Measurements from ENCODE around the gene STK35. TPM values are rescaled to one million over a fixed set of nuclear protein-coding genes. Genes with fewer than 3 reads are reported as not detected.

Gene STK35
- polyA plus RNA-seq (ENCODE audit: insufficient read length in 3 of 3), result 10 to 100 TPM; 17.5 to 19.8 (median 19.3) TPM
- long read RNA-seq, donor 1, full-length matches to known transcripts, result 1 of 1 reads
- long read RNA-seq, donor 1, partial matches to known transcripts, result 0 of 1 reads
- long read RNA-seq, donor 1, other reads (novel, unspliced or antisense), result 0 of 1 reads
- long read RNA-seq, donor 2, full-length matches to known transcripts, result 1 of 1 reads
- long read RNA-seq, donor 2, partial matches to known transcripts, result 0 of 1 reads
- long read RNA-seq, donor 2, other reads (novel, unspliced or antisense), result 0 of 1 reads
- long read RNA-seq, donor 3, result 0 reads
- long read RNA-seq, donor 4, partial matches to known transcripts, result 16 of 16 reads
- long read RNA-seq, donor 4, other reads (novel, unspliced or antisense), result 0 of 16 reads
- long read RNA-seq, donor 5, result 0 reads
- long read RNA-seq, donor 6, result 0 reads
- long read RNA-seq, donor 7, full-length matches to known transcripts, result 1 of 1 reads
- long read RNA-seq, donor 7, partial matches to known transcripts, result 0 of 1 reads
- long read RNA-seq, donor 7, other reads (novel, unspliced or antisense), result 0 of 1 reads
- long read RNA-seq, donor 8, result 0 reads
- long read RNA-seq, donor 9, result 0 reads
- long read RNA-seq, donor 10, result 0 reads
- long read RNA-seq, donor 11, result 0 reads
- long read RNA-seq, donor 12, result 0 reads
- long read RNA-seq, donor 13, full-length matches to known transcripts, result 1 of 6 reads
- long read RNA-seq, donor 13, partial matches to known transcripts, result 5 of 6 reads
- long read RNA-seq, donor 13, other reads (novel, unspliced or antisense), result 0 of 6 reads
- long read RNA-seq, donor 14, result 0 reads
- long read RNA-seq, donor 15, partial matches to known transcripts, result 6 of 6 reads
- long read RNA-seq, donor 15, other reads (novel, unspliced or antisense), result 0 of 6 reads
- long read RNA-seq, donor 16, result 0 reads

DNA sequence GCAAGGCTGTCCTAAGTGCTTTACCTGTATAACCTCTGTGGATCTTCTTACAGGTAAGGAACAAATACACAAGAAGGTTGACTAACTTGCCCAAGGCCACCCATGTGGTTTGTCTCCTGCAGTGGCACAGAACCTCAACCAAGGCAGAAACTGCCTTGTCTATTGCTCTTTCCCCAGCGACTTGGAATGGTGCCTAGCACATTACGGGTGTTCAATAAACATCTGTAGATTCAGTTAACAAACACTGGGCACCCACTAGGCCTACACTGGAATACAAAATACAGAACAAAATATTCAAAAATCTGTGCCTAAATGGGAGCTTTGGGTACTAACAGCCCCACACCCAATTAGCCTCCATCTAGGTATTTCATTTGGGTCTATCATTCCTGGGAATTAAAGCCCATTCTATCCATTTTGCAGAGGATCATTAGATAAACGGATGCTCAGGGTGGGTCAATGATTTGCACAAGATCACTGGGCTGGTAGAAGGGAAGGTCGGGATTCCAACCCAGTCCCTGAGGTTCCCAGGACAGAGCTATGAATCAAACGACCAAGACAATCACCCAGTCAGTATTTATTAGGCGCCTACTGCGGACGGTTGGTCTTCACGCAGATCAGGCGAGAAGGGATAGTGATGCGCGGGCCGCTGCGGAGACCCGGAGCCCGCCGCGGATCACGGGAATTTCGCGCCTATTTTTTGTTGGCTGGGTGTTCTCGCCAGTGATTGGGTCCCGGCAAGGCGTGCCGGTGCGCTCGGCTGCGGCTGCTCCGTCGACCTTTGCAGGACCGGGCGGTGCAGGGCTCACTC, at the start of gene STK35:
TSS of gene STK35 (plus strand) at position 771 of the 808 bp plus-strand sequence. CDS start 55 bp downstream, outside the sequence.
- DNase-seq (ENCODE audit: extremely low read depth in 1 of 11, low read depth in 9 of 11, low spot score in 4 of 11), result peak in 3 of 11 donors; percentile 55 to 68 (median 59)

DNA sequence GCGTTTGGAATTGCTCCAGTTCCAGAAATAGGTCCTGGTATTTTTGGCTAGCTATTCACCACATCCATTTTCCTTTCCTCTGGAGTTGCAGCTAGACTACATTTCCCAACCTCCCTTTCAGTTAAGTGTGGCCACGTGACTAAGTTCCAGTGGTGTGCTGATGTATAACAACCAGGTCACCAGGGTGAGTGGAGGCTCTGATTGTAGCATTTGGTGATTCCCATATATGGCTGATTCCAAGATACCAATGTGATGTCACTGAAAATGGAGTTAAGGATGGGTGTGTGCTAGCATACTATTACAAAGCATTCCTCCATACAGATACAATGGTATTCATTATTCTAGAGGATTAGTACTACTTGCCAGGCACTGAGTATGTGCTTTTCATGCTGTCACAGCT, 49.7 kb upstream of the STK35 start:
- DNase-seq (ENCODE audit: extremely low read depth in 1 of 11, low read depth in 9 of 11, low spot score in 4 of 11), result no peak

DNA sequence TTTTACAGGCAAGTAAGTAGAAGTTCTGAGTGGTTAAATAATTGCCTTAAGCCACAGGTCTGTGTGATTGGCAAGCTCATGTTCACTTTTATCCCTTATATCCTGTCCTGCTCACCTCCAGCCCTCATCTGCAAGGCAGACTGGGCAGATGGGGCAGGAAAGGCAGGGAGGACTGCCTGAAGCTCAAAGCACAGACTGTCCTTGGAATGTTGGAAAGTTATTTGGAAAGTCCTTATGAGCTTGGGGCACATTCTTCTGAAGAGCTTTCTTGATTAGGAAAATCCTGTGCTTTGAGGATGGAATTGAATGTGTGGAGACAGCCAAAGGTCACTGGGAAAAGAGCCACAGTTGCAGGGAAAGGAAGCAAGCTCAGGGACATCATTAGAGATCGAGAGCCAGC, 48.9 kb upstream of the STK35 start:
- DNase-seq (ENCODE audit: extremely low read depth in 1 of 11, low read depth in 9 of 11, low spot score in 4 of 11), result no peak

DNA sequence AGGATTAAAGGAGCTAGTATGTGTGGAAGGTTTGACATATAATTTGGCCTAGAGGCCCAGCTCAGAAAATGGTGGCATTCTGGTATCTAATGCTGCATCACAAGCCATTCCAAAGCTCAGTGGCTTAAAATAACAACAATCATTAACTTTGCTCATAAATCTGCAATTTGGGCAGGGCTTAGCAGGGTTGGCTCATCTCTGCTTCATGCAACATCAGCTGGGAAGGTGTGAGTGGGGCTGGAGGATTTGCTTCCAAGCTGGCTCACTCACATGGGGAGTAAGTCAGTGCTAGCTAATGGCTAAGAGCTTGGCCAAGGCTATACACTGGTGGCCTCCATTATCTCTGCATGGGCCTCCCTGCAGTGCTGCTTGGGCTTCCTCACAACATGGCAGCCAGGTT, 48.0 kb upstream of the STK35 start:
- DNase-seq (ENCODE audit: extremely low read depth in 1 of 11, low read depth in 9 of 11, low spot score in 4 of 11), result no peak

DNA sequence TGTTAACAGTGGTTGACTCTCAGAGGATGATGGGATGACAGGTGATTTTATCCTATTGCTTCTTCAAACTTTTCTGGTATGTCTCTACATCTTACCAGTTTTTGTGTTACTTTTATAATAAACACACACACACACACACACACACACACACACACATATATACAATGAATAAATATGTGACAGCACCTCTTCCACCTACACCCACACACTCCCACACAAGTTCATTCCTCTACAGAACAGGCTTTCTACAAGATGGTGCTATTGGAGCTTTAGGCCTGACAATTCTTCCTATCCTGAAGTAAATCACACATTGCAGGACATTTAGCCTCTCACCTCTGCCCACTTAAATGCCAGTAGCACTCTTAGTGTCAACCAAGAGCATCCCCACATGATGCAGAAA, 46.7 kb upstream of the STK35 start:
- DNase-seq (ENCODE audit: extremely low read depth in 1 of 11, low read depth in 9 of 11, low spot score in 4 of 11), result no peak

DNA sequence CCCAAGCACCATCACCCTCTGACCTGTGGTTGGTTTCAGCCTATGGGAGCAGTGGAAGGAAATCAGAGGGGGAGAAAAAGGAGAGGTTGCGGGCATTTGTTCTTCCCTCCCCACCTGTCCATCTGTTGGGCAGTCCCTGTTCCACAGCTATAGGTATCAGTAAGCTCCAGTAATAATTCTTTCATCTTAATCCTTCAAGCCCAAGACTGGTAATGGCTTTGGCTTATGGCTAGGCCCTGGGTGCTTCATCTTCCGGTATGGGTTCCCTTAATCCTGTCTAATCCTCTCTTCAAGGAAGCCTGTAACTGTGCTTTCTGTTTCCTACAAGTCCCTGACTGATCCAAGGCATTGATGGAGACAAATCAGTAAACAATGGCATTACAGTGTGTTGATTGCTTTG, 42.2 kb upstream of the STK35 start:
- DNase-seq (ENCODE audit: extremely low read depth in 1 of 11, low read depth in 9 of 11, low spot score in 4 of 11), result no peak

DNA sequence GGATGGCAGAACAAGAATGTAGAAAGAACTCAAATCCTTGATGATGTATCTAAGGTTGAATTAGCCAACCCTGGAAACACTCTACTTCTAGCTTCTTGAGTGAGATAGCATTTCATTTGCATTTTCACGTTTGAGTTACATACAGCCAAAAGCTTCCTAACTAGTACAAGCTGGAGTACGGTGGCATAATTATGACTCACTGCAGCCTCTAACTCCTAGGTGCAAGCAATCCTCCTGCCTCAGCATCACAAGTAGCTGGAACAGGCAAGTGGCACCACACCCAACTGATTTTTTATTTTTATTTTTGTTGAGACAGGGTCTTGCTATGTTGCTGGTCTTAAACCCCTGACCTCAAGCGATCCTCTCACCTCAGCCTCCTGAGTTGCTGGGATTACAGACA, 36.5 kb upstream of the STK35 start:
- no peak for DNase-seq (ENCODE audit: extremely low read depth in 1 of 11, low read depth in 9 of 11, low spot score in 4 of 11)

DNA sequence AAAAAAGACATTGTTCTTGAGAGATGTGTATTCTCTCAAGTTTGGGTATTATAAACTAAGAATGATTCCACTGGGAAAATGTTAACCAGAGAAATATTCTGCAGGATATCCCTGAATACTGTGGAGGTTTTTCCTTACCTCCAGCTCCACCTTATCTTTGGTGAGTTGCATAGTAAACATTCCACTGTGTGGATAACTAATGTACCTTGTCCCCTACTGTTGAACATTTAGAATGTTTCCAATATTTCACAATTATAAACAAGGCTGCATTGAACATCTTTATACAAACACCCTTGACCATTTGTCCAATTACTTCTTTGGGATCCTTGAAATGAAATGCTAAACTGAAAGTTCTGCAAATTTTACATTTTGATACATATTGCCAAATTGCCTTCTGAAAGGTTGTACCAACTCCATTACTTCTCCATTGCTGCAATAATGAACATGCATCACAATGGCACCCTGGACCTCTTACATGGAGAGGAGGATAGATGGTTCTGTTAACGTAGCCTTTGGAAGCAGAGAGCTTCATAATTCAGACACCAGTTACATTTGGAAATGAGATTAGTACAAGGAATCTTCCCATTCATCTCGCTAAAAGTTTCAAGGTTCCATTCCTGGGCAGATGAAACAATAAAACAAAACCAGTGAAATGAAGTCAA, 35.0 kb upstream of the STK35 start:
- no peak for DNase-seq (ENCODE audit: extremely low read depth in 1 of 11, low read depth in 9 of 11, low spot score in 4 of 11)

DNA sequence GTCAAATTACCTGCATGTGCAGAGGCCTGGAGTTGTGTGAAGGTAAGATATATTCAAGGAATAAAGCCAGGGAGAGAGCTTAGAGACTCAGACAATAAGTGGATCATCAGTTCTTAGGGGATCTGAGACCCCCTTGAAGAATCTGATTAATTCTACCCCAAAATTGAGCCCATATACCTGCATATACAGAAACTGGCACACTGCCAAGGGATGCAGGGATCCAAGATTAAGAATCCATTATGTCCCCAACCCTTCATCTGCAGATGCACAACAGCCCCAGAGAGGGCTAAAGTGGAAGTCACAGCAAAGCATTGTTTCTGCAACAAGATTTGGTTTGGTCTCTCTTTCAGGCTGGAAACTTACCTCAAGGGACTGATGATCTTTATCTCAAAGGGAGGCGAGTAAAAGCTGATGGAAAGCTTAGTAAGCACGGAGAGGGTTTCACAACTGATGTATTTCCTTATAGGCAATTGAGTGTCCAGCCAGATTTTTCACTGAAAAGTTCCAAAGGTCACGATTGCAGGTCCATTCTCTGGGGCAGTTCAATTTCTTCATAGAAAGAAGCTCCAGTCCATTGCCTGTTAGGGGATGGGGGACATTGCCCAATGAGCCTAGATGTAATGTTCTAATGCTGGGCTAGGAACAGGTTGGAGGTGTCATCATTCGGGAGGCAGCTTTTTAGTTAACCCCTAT, 20.9 kb upstream of the STK35 start:
- no peak for DNase-seq (ENCODE audit: extremely low read depth in 1 of 11, low read depth in 9 of 11, low spot score in 4 of 11)

DNA sequence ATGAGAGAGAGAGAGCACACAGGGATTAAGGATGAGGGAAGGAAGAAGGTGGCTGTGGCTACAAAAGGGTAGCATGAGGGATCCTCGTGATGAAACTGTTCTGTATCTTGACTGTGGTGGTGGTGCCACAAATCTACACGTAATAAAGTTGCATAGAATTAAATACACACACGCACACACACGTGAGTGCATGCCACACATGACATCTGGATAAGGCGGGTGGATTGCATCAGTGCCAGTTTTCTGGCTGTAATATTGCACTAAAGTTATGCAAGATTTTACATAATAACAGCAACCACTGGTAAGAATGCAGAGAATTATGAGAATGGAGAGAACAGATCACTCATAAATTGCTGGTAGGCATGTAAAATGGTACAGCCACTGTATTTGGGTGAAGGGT, 16.9 kb upstream of the STK35 start:
- DNase-seq (ENCODE audit: extremely low read depth in 1 of 11, low read depth in 9 of 11, low spot score in 4 of 11), result no peak

DNA sequence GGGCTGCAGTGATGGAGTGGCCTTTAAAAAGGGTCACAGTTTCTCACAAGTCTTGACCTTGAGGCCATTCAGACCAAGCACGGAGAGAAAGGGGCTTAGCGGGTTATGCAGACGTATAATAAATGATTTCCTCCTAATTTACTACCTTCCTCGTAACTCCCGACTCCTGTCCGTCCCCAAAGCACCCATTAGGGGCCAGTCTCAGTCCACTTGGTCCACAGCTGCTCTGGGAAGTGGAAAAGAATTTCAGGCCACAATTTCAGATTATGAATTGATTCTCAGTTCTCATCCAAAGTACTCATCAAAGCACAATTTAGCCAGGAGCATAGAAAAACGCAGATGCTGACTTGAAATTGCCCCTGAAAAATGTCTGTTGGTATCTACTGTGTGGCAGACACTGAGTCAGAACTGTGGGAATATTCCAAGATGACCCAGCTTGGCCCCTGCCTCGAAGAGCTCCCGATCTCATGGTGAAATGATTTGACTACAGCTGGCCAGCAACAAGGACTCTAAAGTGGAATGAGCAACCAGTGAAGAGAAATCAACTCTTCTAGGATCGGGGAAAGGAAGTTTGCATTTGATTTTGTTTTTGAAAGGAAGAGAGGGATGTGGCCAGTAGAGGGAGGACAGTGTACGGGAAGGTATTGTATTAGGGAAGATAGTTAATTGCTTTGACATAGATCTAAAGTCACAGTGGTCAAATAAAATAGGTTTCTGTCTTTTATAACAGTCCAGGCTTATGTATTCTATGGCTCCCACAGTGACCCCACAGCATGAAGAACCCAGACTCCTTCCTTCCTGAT, 15.2 kb upstream of the STK35 start:
- no peak for DNase-seq (ENCODE audit: extremely low read depth in 1 of 11, low read depth in 9 of 11, low spot score in 4 of 11)

DNA sequence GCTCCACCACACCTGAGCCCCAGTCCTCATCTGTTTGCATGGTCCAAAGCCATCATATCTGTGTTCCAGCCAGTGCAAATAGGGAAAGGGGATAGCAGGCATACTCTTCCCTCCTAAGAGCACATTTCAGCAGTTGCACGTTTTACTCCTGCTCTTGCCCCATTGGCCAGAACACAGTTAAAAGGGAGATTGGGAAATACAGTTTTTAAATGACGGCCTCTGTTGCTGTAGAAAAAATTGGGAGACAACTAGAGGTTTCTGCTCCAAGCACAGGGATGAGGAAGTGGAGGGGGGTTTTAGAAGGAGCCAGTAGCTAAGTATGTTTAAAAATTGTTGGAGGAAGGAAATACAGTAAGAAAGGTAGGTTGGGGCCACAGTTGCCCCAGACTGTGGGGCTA, 14.6 kb upstream of the STK35 start:
- no peak for DNase-seq (ENCODE audit: extremely low read depth in 1 of 11, low read depth in 9 of 11, low spot score in 4 of 11)

DNA sequence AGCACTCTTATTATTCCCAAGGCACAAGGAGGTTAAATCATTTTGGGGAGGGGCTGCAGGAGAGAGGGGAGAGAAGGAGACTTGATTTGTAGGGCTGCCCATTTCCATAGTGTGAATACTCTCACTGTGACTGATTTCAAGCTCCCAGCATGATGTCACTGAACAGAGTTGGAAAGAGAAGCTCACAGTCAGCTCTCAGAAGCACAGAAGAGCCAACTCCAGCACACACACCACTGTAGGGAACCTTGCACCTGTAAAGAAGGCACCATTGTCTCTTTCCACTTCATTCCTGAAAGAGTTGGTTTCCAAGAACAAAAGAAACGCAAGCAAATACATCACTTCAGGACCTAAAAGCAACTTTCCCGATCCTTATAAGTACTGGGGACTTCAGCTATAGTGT, 12.7 kb upstream of the STK35 start:
- no peak for DNase-seq (ENCODE audit: extremely low read depth in 1 of 11, low read depth in 9 of 11, low spot score in 4 of 11)

DNA sequence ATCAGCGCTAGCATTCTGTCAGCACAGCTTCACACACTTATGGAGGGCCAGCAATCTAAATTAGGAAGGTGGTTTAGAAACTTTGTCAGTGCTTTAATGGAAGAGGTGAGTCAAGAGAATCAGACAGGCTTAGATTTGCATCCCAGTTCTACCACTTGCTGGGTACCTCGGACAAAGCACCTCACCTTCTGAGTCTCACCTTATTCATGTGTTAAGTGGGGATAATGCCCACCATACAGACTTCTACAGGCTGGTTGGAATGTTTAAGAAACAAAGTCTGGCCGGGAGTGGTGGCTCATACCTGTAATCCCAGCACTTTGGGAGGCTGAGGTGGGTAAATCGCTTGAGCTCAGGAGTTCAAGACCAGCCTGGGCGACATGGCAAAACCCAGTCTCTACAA, 12.2 kb upstream of the STK35 start:
- no peak for DNase-seq (ENCODE audit: extremely low read depth in 1 of 11, low read depth in 9 of 11, low spot score in 4 of 11)

DNA sequence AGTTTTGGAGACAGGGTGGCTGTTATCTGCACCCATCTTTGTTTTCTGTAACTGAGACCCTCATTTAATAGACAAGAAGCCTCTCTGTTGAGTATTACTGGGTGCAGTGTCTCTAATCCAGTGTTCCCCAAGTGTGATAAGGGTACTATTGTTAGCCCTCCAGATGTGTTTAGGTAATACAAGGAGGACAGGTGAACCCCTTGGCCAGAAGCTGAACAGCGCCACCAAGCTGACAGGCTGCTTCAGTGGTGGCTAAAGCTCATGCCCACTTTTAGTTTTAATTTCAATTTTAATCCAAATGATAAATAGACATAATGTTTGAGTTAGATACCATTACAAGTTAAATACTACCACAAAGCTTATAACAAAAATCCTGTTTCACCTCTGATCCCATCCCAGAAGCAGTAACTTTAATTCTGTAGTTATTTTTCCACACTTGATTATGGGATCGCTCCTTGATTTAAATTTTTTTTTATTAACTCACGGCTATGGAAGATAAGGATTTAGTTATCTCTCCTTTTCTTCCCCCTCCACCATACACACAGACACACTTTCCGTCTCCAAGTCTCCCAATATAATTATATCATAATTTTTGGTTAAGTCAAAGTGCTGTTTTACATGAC, 8.4 kb upstream of the STK35 start:
- DNase-seq (ENCODE audit: extremely low read depth in 1 of 11, low read depth in 9 of 11, low spot score in 4 of 11), result no peak

DNA sequence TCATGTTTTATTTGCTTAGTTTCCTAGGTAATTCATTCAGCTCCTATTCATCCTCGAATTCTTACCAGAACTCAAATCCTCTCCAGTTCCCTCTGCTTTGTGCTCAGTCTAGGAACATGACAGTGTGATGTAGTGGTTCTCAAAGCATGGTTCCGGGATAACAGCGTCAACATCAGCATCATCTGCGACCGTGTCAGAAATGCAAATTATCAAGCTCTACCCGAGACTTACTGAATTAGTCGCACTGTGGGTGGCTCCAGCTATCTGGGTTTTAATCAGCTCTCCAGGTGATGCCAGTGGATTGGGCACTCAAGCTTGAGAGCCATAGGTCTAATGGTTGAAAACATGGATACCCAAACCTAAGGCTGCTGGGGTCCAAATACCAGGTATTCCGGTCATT, 7.7 kb upstream of the STK35 start:
- no peak for DNase-seq (ENCODE audit: extremely low read depth in 1 of 11, low read depth in 9 of 11, low spot score in 4 of 11)
